ENCODE data around the gene TMEM151B.

Gene TMEM151B

GRCh38 chr6:44235269-44235668 is 35.0 kb upstream of the TMEM151B start:
- no peak for TF ChIP-seq CTCF (IDR thresholded peaks at IDR 0.05; ENCODE audit: low read depth, low read length)
- H3K9me3 ChIP-seq (ENCODE audit: severe bottlenecking), result no peaks in the 10 kb centered on the region
- H3K36me3 ChIP-seq, result peaks cover 58% of the 10 kb centered on the region
- H3K27ac ChIP-seq, result peak overlapping the region; percentile 34
- no peaks in the 10 kb centered on the region for H3K27me3 ChIP-seq (ENCODE audit: insufficient read depth, low read depth, severe bottlenecking)
- no peak overlapping the region for H3K4me3 ChIP-seq (ENCODE audit: low read depth, low read length)
- no peak for DNase-seq

GRCh38 chr6:44235891-44236516 is 34.2 kb upstream of the TMEM151B start:
- DNase-seq, result no peak
- Histone ChIP-seq H3K4me3 (ENCODE audit: low read depth, low read length) (no peak overlapping the region), H3K27ac (no peak overlapping the region), H3K27me3 (ENCODE audit: insufficient read depth, low read depth, severe bottlenecking) (no peaks in the 10 kb centered on the region), H3K36me3 (peaks cover 50% of the 10 kb centered on the region), H3K9me3 (ENCODE audit: severe bottlenecking) (no peaks in the 10 kb centered on the region)
- TF ChIP-seq CTCF (IDR thresholded peaks at IDR 0.05; ENCODE audit: low read depth, low read length), result peak; percentile 19; the same call in 1 of the 2 replicates

- Histone ChIP-seq H3K4me3 (ENCODE audit: low read depth, low read length) (peak overlapping the region; percentile 50), H3K9me3 (ENCODE audit: severe bottlenecking) (no peaks in the 10 kb centered on the region), H3K27me3 (ENCODE audit: insufficient read depth, low read depth, severe bottlenecking) (no peaks in the 10 kb centered on the region), H3K36me3 (peaks cover 38% of the 10 kb centered on the region), H3K27ac (peak overlapping the region; percentile 91)
- DNase-seq, result peak; percentile 99
- TF ChIP-seq CTCF (IDR thresholded peaks at IDR 0.05; ENCODE audit: low read depth, low read length), result no peak
Measured at GRCh38 chr6:44237021-44237812, 33.0 kb upstream of the TMEM151B start.

- DNase-seq, result peak; percentile 91
- no peaks in the 10 kb centered on the region for H3K9me3 ChIP-seq (ENCODE audit: severe bottlenecking)
- H3K4me3 ChIP-seq (ENCODE audit: low read depth, low read length), result peak overlapping the region; percentile 50
- H3K27ac ChIP-seq, result peak overlapping the region; percentile 91
- H3K36me3 ChIP-seq, result peaks cover 31% of the 10 kb centered on the region
- H3K27me3 ChIP-seq (ENCODE audit: insufficient read depth, low read depth, severe bottlenecking), result no peaks in the 10 kb centered on the region
- peak; percentile 100 for TF ChIP-seq CTCF (IDR thresholded peaks at IDR 0.05; ENCODE audit: low read depth, low read length)
Measured at GRCh38 chr6:44237813-44238433, 32.3 kb upstream of the TMEM151B start.

- Histone ChIP-seq H3K27me3 (ENCODE audit: insufficient read depth, low read depth, severe bottlenecking) (no peaks in the 10 kb centered on the region), H3K9me3 (ENCODE audit: severe bottlenecking) (no peaks in the 10 kb centered on the region), H3K27ac (peak overlapping the region; percentile 91), H3K36me3 (peaks cover 22% of the 10 kb centered on the region), H3K4me3 (ENCODE audit: low read depth, low read length) (no peak overlapping the region)
- DNase-seq, result peak; percentile 72
- no peak for TF ChIP-seq CTCF (IDR thresholded peaks at IDR 0.05; ENCODE audit: low read depth, low read length)
Measured at GRCh38 chr6:44238687-44239350, 31.4 kb upstream of the TMEM151B start.
